Measurements from ENCODE around the gene FKBP2. TPM values are rescaled to one million over a fixed set of nuclear protein-coding genes. Genes with fewer than 3 reads are reported as not detected.

Gene FKBP2
- total RNA-seq, 1 experiment from 2014 or later = 84.2 TPM

GRCh38 chr11:64208086-64208795 is 32.7 kb upstream of the FKBP2 start:
- CTCF ChIA-PET = interaction anchor here (0.6 kb wide), 1 partner anchor 147 kb away, joined by 3 read pairs; no protein-coding TSS in a partner anchor

GRCh38 chr11:64208796-64209562 is 31.9 kb upstream of the FKBP2 start:
- H3K4me2 ChIP-seq = no peak overlapping the region
- ChIA-PET POLR2A (ENCODE audit: unreplicated experiment) (no interaction called here), CTCF (no interaction called here)
- H3K27ac ChIP-seq = no peak overlapping the region
- H3K9me3 ChIP-seq (ENCODE audit: insufficient read depth, low read depth) = no peaks in the 10 kb centered on the region
- DNase-seq = no peak
- TF ChIP-seq EZH2 (IDR thresholded peaks at IDR 0.05; ENCODE audit: low read depth) = no peak
- no peak for TF ChIP-seq CTCF (conservative IDR thresholded peaks at IDR 0.05)
- H3K4me1 ChIP-seq (replicated peaks; ENCODE audit: insufficient read depth) = 0 out of 2 replicates have a peak, but pooled peaks cover 4% of the 10 kb centered on the region
- H2AFZ ChIP-seq = no peak overlapping the region
- no TSS peak for BruUV-seq (replicated peaks)
- no peak overlapping the region for H3K4me3 ChIP-seq
- no peaks in the 10 kb centered on the region for H3K27me3 ChIP-seq (ENCODE audit: insufficient read depth, low read depth)
- H3K36me3 ChIP-seq (ENCODE audit: low read depth) = no peaks in the 10 kb centered on the region
- intact Hi-C loops (cut with micrococcal nuclease; ENCODE audit: unreplicated experiment) = no loop called here
- H3K9me2 ChIP-seq (ENCODE audit: insufficient read depth) = no peaks in the 10 kb centered on the region
- no peaks in the 10 kb centered on the region for H3K79me2 ChIP-seq (ENCODE audit: low read depth)
- H4K20me1 ChIP-seq (ENCODE audit: insufficient read depth) = peaks cover 11% of the 10 kb centered on the region
- H3F3A ChIP-seq (ENCODE audit: insufficient read depth, low read depth) = peaks cover 46% of the 10 kb centered on the region

More at GRCh38 chr11:64208086-64208795, 32.7 kb upstream of the FKBP2 start:
- no peak for TF ChIP-seq EZH2 (IDR thresholded peaks at IDR 0.05; ENCODE audit: low read depth)
- Histone ChIP-seq H4K20me1 (ENCODE audit: insufficient read depth) (peaks cover 18% of the 10 kb centered on the region), H3K27ac (no peak overlapping the region), H3K9me2 (ENCODE audit: insufficient read depth) (no peaks in the 10 kb centered on the region), H3K9me3 (ENCODE audit: insufficient read depth, low read depth) (no peaks in the 10 kb centered on the region), H3K36me3 (ENCODE audit: low read depth) (no peaks in the 10 kb centered on the region), H3F3A (ENCODE audit: insufficient read depth, low read depth) (peaks cover 48% of the 10 kb centered on the region), H3K79me2 (ENCODE audit: low read depth) (no peaks in the 10 kb centered on the region), H2AFZ (no peak overlapping the region), H3K4me3 (no peak overlapping the region), H3K4me2 (no peak overlapping the region), H3K4me1 (replicated peaks; ENCODE audit: insufficient read depth) (0 out of 2 replicates have a peak, but pooled peaks cover 4% of the 10 kb centered on the region), H3K27me3 (ENCODE audit: insufficient read depth, low read depth) (no peaks in the 10 kb centered on the region)
- intact Hi-C loops (cut with micrococcal nuclease; ENCODE audit: unreplicated experiment) = no loop called here
- DNase-seq = no peak
- POLR2A ChIA-PET (ENCODE audit: unreplicated experiment) = no interaction called here
- BruUV-seq (replicated peaks) = no TSS peak

GRCh38 chr11:64209563-64209843 is 31.4 kb upstream of the FKBP2 start:
- DNase-seq = no peak
- no TSS peak for BruUV-seq (replicated peaks)
- CTCF ChIA-PET = no interaction called here

More at GRCh38 chr11:64209563-64209843, 31.4 kb upstream of the FKBP2 start:
- H3K4me2 ChIP-seq = no peak overlapping the region
- H3K79me2 ChIP-seq (ENCODE audit: low read depth) = no peaks in the 10 kb centered on the region
- no peak overlapping the region for H3K4me3 ChIP-seq
- peaks cover 42% of the 10 kb centered on the region for H3F3A ChIP-seq (ENCODE audit: insufficient read depth, low read depth)
- H3K9me3 ChIP-seq (ENCODE audit: insufficient read depth, low read depth) = no peaks in the 10 kb centered on the region
- intact Hi-C loops (cut with micrococcal nuclease; ENCODE audit: unreplicated experiment) = no loop called here
- H3K4me1 ChIP-seq (replicated peaks; ENCODE audit: insufficient read depth) = no peaks in the 10 kb centered on the region
- no peaks in the 10 kb centered on the region for H3K9me2 ChIP-seq (ENCODE audit: insufficient read depth)
- no peaks in the 10 kb centered on the region for H3K36me3 ChIP-seq (ENCODE audit: low read depth)
- H2AFZ ChIP-seq = no peak overlapping the region
- no peak for TF ChIP-seq CTCF (conservative IDR thresholded peaks at IDR 0.05)
- no peak for TF ChIP-seq EZH2 (IDR thresholded peaks at IDR 0.05; ENCODE audit: low read depth)
- H3K27me3 ChIP-seq (ENCODE audit: insufficient read depth, low read depth) = no peaks in the 10 kb centered on the region
- H3K27ac ChIP-seq = no peak overlapping the region
- POLR2A ChIA-PET (ENCODE audit: unreplicated experiment) = no interaction called here
- peaks cover 6% of the 10 kb centered on the region; the same call in 1 of the 2 replicates for H4K20me1 ChIP-seq (ENCODE audit: insufficient read depth)
